ENCODE measurements around the gene TNNT3.
"Not testable (repeated sequence)": the region's sequence is repeated elsewhere in the genome, so short reads cannot be mapped to it uniquely, and the experiment has no call there.

TNNT3 gene

DNA sequence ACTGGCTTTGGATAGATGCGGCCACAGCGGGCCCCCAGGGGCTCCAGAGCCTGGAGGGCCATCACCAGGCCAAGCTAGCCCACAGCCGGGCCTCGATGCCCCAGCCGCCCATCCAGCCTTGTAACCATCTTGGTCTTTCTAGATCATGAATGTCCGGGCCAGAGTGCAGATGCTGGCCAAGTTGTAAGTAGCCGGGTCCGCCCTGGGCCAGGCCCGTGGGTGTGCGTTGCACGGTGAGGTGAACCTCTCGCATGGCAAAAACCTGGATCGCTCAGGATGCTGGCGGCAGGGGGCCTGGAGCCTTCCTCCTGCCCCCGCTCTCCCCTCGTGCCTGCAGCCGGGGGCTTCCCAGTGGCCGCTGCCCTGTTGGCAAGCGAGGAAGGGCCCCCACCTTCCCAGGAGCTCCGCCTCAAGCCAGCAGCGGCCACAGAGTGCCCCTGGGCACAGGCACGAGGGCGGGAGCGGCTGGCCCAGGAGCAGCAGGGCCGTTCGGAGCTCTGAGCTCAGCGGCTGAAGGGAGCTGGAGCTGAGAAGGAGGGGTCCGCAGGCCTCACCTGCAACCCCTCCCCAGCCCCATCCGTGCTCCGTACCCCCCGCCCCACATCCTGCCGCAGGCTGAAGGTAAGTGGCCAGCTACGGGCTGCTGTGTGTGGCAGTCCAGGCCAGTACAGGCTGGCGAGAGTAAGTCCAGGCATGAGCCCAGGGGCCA is 16.7 kb downstream of the TNNT3 start:
- DNase-seq: no peak

DNA sequence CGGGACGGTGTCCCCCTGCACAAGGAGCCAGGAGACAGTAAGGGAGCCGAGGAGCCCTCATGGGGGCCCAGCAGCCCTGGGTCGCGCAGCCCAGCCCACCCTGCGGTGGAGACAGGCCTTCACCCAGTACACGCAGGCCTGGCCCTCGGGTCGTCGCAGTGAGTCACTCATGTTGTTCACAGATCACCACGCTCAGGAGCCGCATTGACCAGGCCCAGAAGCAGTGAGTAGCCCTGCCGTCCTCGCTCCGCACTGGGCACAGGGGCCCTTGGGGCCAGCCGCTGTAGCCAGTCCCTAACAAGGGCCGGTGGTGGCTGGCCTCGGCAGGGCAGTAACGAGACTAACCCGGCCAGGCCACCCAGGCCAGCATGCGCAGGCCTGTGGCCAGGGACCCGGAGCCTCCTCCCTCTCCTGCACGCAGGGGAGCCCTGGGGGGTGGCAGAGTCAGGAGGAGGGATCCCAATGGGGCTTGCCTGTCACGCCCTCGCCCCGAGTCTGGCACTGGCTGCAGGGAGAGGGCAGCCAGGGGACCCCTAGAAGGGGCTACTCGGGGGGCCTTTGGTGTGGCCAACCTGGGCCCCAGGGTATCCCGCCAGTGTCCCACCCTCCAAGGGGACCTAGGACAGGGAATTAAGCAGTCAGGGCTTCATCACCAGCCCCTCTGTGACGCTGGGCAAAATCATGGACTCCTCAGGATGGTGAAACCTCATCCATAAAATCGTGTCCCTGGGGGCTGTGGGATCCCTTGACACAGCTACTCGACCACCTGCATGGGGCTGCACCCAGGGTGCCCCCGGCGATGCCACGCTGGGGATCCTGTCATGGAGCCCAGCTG is 17.5 kb downstream of the TNNT3 start:
- no peak for DNase-seq

GRCh38 chr11:1937616-1938342 is 18.3 kb downstream of the TNNT3 start:
- no peak for DNase-seq

DNA sequence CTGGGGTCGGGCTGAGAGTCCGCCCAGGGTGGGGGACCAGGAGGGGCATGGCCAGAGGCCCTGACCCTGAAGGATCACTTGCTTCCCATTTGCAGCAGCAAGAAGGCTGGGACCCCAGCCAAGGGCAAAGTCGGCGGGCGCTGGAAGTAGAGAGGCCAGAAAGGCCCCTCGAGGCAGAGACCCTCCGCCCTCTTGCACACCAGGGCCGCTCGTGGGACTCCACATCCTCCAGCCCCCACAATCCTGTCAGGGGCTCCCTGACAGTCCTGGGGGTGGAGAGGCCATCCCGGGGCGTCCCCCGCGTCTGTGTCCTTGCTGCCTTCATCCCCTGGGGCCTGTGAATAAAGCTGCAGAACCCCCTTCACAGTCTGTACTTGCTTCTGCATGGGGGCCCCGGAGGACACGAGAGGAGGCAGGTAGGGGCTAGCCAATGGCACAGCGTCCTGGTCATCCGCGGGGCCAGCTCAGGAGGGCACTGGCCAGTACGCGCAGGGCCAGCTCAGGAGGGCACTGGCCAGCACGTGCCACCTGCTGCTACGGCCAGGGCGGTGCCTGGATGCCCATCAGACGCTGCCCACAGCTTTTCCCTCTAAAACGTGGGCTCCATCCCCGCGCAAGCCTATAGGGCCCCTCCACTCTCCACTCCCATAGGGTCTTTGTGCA is 19.0 kb downstream of the TNNT3 start:
- no peak for DNase-seq

GRCh38 chr11:1939006-1939625 is 19.6 kb downstream of the TNNT3 start:
- peak; percentile 24 for DNase-seq

- not testable (repeated sequence) for DNase-seq
Observed at GRCh38 chr11:1939788-1940187, 20.3 kb downstream of the TNNT3 start.

- DNase-seq: no peak
Observed at GRCh38 chr11:1942558-1943260, 23.2 kb downstream of the TNNT3 start.

DNA sequence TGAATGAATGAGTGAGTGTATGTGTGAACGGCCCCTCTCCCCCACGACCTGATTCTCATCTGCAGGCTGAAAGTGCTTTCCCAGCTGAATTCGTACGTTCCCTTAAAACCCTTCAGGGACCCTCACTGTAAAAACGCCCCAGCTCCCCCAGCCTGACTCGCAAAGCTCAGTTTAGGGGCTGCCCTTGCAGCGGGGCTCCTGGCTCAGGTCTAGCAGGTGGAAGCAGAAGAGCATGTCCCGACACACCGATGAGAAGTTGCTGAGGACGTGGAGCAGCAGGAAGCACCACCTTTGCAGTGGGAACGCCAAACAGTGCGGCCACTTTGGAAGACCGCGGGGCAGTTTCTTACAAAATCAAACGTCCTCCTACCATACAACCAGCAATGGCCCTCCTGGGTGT is 24.1 kb downstream of the TNNT3 start:
- no peak for DNase-seq

DNA sequence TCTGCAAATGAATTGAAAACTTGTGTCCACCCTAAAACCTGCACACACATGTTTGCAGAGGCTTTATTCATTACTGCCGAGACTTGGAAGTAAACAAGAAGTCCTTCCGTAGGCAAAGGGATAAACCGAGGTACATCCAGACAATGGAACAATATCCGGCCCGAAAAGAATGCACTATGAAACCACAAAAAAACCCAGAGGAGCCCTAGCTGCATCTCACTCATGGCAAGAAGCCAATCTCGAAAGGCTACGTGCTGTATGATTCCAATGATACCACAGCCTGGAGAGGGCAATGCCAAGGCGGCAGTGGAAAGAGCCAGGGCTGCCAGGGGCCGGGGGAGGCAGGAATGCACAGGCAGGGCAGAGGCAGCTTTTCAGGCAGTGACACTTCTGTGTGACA is 24.5 kb downstream of the TNNT3 start:
- DNase-seq: no peak

DNA sequence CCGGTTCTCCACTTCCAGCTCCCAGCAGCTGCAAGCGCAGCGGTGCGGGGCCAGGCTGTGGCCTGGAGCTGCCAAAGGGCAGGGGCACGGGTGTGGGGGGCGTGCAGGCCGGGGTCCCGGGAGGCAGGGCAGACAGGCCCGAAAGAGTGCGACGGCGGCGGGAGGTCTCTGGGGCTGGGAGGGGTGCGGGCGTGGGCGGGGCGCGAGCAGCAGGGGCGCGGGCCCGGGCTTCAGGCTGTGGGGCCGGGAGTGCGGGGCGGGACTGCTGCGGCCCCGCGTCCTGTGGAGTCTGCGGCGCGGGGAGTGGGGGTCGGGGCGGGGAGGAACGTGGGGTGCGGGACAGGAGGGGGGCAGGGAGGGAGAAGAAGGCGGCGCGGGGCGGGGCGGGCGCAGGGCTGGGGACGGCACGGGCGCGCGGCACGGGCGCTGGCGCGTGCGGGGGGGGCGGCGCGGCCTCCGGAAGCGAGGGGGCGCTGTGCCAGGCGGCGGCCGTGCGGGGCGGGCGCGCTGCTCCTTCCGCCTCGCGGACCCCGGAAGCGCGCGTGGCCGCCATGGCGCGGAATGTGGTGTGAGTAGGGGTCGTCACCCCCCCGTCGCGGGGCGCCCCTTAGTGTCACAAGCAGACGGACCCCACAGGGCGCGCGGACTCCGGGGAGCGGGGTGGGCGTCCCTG is 27.4 kb downstream of the TNNT3 start, which contains the start of gene MRPL23:
MRPL23 (plus strand) TSS at position 521 of the 673 bp plus-strand sequence; CDS start at position 552, 31 bp downstream.
- DNase-seq: no peak

- no peak for DNase-seq
Observed at GRCh38 chr11:1947592-1948237, 28.2 kb downstream of the TNNT3 start.

DNA sequence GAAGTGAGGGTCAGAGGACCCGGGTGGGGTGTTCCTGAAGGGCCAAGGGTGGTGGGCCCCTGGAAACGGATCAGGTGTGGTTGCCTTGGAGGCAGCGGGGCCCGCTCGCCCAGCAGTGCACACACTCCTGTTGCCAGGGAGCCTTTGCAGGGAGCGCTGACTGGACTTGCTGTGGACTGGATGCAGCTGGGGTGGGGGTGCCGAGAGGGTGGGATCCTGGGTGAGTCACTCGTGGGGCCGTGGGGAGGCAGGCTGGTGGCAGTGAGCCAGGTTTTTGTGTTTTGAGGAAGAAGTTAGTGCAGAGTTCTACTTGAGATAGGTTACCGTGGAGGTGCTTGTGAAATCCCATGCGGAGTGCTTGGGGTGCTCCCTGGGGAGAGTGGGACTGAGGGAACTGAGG is 28.9 kb downstream of the TNNT3 start:
- no peak for DNase-seq

- DNase-seq: no peak
Observed at GRCh38 chr11:1949302-1949701, 29.8 kb downstream of the TNNT3 start.

- no peak for DNase-seq
Observed at GRCh38 chr11:1949922-1950321, 30.4 kb downstream of the TNNT3 start.

- no peak for DNase-seq
Observed at GRCh38 chr11:1952806-1953482, 33.4 kb downstream of the TNNT3 start.

DNA sequence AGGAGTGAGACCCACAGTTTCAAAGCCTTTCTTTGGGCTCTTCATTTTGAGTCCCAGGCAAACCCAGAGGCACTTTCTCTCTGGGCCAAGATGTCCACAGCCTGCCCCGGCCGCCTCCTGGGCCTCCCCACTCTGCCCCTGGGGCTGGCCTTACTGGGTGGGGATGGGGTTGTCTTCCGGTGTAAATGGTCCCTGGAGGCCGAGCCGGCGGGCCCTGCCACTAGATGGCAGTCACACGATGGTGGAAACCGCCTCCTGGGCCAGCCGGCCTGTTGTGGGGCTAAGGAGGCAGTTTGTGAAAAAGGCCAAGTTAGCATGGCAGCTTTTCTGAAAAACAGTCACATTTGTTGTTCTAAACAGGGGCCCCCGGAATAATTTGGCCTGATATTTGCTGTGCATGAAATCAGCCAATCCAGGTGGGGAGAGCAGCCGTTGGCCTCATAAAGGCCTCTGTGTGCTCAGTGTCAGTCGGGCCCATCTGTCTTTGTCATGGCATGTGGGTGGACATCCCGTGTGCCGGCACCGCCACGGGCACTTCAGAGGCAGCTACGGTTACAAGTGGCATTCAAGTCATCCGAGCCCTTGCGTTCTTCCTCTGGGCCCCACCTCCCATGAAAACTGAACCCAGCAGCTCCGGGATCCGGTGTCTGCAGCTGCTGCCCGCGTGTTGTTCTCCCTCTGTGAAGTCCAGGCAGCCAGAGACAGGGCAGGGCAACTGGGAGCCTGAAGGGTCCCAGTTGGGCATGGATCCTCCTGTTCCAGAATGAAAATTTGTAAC is 34.2 kb downstream of the TNNT3 start:
- no peak for DNase-seq

DNA sequence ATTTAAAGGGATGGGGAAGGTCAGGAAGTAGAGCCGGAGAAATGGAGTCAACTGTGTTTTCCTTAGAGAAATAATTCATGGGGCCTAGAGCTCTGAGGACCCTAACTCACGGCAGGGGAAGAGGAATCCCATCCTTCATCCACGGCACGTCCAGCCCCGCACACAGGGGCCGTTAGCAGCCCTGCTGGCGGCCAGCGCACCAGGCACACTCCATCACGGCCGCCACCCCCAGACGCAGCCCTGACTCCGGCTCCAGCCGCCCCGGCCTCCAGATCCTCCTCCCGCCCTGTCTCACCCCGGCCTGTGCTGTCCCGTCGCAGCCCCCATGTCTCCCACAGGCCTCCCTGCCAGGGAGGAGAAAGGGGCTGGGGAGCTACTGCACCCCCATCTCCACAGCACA is 38.9 kb downstream of the TNNT3 start:
- DNase-seq: no peak

GRCh38 chr11:1959786-1960185 is 40.3 kb downstream of the TNNT3 start:
- DNase-seq: no peak

DNA sequence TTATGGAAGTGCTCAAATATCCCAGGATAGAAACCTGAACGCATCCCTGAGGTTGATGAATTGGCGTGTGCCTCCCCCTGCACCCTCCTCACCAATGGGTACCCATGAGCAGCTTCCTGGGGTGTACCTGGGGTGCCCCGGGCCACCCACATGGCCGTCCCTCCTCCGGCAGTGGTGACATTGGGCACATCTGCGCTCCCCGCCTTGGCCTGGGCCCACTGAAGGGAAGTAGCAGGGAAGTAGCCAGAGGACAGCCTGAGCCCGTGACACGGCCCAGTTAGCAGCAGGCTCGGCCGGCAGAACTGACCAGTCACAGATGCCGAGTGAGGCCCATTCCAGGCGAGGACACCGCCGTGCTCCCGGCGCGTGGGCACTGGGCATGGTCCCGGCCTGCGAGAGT is 44.4 kb downstream of the TNNT3 start:
- DNase-seq: no peak
